Epidermal melanocyte (primary cell): Measurements from ENCODE around the gene SCYL2.
"Not testable (repeated sequence)": the region's sequence is repeated elsewhere in the genome, so short reads cannot be mapped to it uniquely, and the experiment has no call there.

ENCODE experiments used
- DNase-seq: peaks from one replicate; pipeline ENCODE4 v3.0.0; 2011; ENCODE audit warnings: low spot score; ENCODE audit not compliant: insufficient read length

The SCYL2 gene

GRCh38 chr12:100324498-100324897 lies 57.5 kb downstream of the SCYL2 start:
- no peak for DNase-seq

GRCh38 chr12:100326208-100326607 lies 59.2 kb downstream of the SCYL2 start:
- DNase-seq = no peak

- DNase-seq = no peak
Measured at GRCh38 chr12:100329800-100330199, 62.8 kb downstream of the SCYL2 start.

GRCh38 chr12:100331871-100332270 lies 64.9 kb downstream of the SCYL2 start:
- no peak for DNase-seq

GRCh38 chr12:100332852-100333251 lies 65.9 kb downstream of the SCYL2 start:
- no peak for DNase-seq

- no peak for DNase-seq
Measured at GRCh38 chr12:100337299-100337698, 70.3 kb downstream of the SCYL2 start.

- no peak for DNase-seq
Measured at GRCh38 chr12:100337727-100338126, 70.8 kb downstream of the SCYL2 start.

- DNase-seq = no peak
Measured at GRCh38 chr12:100339071-100339470, 72.1 kb downstream of the SCYL2 start.

GRCh38 chr12:100342897-100343296 lies 75.9 kb downstream of the SCYL2 start:
- DNase-seq = not testable (repeated sequence)

- DNase-seq = not testable (repeated sequence)
Measured at GRCh38 chr12:100344351-100344750, 77.4 kb downstream of the SCYL2 start.

- no peak for DNase-seq
Measured at GRCh38 chr12:100345020-100345767, 78.2 kb downstream of the SCYL2 start.

- DNase-seq = no peak
Measured at GRCh38 chr12:100346660-100347059, 79.7 kb downstream of the SCYL2 start.

GRCh38 chr12:100348657-100349454 lies 81.9 kb downstream of the SCYL2 start:
- DNase-seq = no peak

GRCh38 chr12:100356644-100357223 lies 89.8 kb downstream of the SCYL2 start, which contains the start of gene SLC17A8:
SLC17A8 (plus strand) TSS chr12:100357074; CDS start chr12:100357392, 318 bp downstream.
- DNase-seq = no peak

- DNase-seq = no peak
Measured at GRCh38 chr12:100359248-100359647, 92.3 kb downstream of the SCYL2 start.

- no peak for DNase-seq
Measured at GRCh38 chr12:100359822-100360221, 92.8 kb downstream of the SCYL2 start.

GRCh38 chr12:100360450-100360849 lies 93.5 kb downstream of the SCYL2 start:
- DNase-seq = no peak

GRCh38 chr12:100364324-100364723 lies 97.3 kb downstream of the SCYL2 start:
- DNase-seq = no peak

GRCh38 chr12:100365411-100365810 lies 98.4 kb downstream of the SCYL2 start:
- no peak for DNase-seq

- no peak for DNase-seq
Measured at GRCh38 chr12:100368066-100368465, 101.1 kb downstream of the SCYL2 start.

GRCh38 chr12:100371146-100371545 lies 104.2 kb downstream of the SCYL2 start:
- no peak for DNase-seq
